Measurements from ENCODE around the gene TADA2A.

DNA sequence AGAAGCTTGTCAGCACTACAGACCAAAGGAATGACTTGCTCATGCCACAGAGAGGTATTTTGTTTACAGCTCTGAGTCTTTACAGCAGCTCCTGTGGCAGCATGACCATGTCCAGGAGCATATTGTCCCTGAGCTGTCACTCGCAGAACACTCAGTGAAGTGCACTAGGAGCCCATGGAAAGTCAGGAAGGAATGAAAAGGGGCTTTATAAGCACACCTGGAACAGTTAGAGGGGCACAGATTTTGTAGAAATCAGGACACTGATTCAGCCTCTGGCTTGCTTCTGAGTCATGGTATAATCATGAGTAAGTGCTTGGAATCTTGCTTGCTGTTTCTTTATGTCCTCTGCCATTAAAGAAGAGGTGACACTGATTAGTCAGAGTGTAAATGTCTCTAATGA, 41.0 kb downstream of the TADA2A start:
- TF ChIP-seq POLR2A (IDR thresholded peaks at IDR 0.05; ENCODE audit: low read depth, low read length): no peak
- TF ChIP-seq POLR2AphosphoS5 (IDR thresholded peaks at IDR 0.05; ENCODE audit: low read depth, low read length): no peak

Measured in GM12891 (cell line).